ENCODE results near the gene MEX3C. TPM values are rescaled to one million over a fixed set of nuclear protein-coding genes. Genes with fewer than 3 reads are reported as not detected.

The MEX3C gene
- total and polyA plus RNA-seq, 2 donors (not counting 1 experiment from before 2014, with no cell fraction given) = 29.1 to 92.4 TPM

DNA sequence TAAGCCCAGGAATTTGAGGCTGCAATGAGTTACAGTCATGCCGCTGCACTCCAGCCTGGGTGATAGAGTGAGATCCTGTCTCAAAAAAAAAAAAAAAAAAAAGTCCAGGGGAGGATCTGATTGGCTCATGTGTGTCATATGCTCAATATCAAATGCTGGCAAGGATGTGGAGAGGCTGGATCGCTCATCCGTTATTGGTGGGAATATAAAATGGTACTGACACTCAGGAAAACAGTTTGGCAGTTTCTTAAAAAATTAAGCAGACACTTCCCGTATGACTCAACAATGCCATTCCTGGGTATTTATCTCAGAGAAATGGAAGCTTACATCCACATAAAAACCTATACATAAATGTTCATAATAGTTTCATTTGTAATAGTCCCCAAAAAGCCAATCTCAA, 68.9 kb downstream of the MEX3C start:
- Mint-ChIP-seq H3K4me3 (no peak overlapping the region), H3K27ac (no peak overlapping the region), H3K9me3 (ENCODE audit: insufficient read depth) (no peaks in the 10 kb centered on the region), H3K27me3 (no peaks in the 10 kb centered on the region), H3K4me1 (no peaks in the 10 kb centered on the region)
- no peak for DNase-seq
- Histone ChIP-seq H3K36me3 (replicated peaks in 1 of 2; ENCODE audit: control extremely low read depth in 1 of 2, control insufficient read depth in 1 of 2, extremely low read depth in 1 of 2, insufficient read depth in 2 of 2, low read length in 1 of 2) (no peaks in the 10 kb centered on the region), H3K9me3 (ENCODE audit: control extremely low read depth in 1 of 3, control insufficient read depth in 2 of 3, insufficient read depth in 1 of 3, low read length in 2 of 3) (no peaks in the 10 kb centered on the region), H2AFZ (ENCODE audit: insufficient read depth, low read depth, low read length, poor library complexity, severe bottlenecking) (no peak overlapping the region), H3K79me2 (ENCODE audit: control insufficient read depth, insufficient read depth, low read length) (no peaks in the 10 kb centered on the region), H3K4me1 (ENCODE audit: control insufficient read depth in 2 of 2, insufficient read depth in 2 of 2, low read length in 2 of 2) (no peaks in the 10 kb centered on the region), H3K27ac (ENCODE audit: low read length in 2 of 2) (no peak overlapping the region), H3K27me3 (replicated peaks in 1 of 4; ENCODE audit: control extremely low read depth in 1 of 4, control insufficient read depth in 3 of 4, insufficient read depth in 4 of 4, low read length in 3 of 4) (no peaks in the 10 kb centered on the region), H4K20me1 (ENCODE audit: control insufficient read depth, insufficient read depth, low read length, poor library complexity, severe bottlenecking) (no peaks in the 10 kb centered on the region), H3K4me2 (replicated peaks; ENCODE audit: low read depth, low read length, poor library complexity, severe bottlenecking) (no peak overlapping the region), H3K4me3 (ENCODE audit: control extremely low read depth in 1 of 5, extremely low read depth in 1 of 5, insufficient read depth in 1 of 5, low read depth in 2 of 5, low read length in 4 of 5) (no peak overlapping the region), H3K9ac (ENCODE audit: low read length) (no peak overlapping the region)
- TF ChIP-seq, protein P1, sequence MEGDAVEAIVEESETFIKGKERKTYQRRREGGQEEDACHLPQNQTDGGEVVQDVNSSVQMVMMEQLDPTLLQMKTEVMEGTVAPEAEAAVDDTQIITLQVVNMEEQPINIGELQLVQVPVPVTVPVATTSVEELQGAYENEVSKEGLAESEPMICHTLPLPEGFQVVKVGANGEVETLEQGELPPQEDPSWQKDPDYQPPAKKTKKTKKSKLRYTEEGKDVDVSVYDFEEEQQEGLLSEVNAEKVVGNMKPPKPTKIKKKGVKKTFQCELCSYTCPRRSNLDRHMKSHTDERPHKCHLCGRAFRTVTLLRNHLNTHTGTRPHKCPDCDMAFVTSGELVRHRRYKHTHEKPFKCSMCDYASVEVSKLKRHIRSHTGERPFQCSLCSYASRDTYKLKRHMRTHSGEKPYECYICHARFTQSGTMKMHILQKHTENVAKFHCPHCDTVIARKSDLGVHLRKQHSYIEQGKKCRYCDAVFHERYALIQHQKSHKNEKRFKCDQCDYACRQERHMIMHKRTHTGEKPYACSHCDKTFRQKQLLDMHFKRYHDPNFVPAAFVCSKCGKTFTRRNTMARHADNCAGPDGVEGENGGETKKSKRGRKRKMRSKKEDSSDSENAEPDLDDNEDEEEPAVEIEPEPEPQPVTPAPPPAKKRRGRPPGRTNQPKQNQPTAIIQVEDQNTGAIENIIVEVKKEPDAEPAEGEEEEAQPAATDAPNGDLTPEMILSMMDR (IDR thresholded peaks at IDR 0.05) = no peak
- no peak for TF ChIP-seq EZH2 (IDR thresholded peaks at IDR 0.05; ENCODE audit: borderline replicate concordance, insufficient read depth, low read depth, low read length, poor library complexity, severe bottlenecking)
- 96% methylated on average over 3 of the region's 4 CpGs for WGBS (ENCODE audit: insufficient coverage)
- ChIA-PET POLR2A (interaction anchor here (0.7 kb wide), 1 partner anchor 24 kb away, joined by 8 read pairs; no protein-coding TSS in a partner anchor), CTCF (no interaction called here)
- no peak for ATAC-seq (ENCODE audit: low read depth)
- intact Hi-C loops (cut with micrococcal nuclease) = no loop called here

DNA sequence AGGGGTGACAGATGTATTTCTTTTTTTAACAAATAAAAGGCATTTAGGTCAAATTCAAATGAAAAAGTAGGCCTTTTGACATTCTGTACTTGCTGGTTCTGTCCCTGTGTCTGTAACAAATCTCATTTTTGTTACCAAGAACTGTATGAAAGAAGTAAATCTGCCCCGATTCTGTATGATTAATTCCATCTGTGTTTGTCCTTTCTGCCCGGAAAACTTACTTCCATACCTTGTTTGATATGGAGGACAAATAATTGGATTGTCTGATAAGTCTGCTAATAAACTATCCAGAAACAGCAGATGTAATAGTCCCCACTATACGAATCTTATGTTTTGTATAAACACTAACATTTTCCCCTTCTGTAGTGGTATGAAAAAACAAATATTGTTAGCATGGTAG, 69.8 kb downstream of the MEX3C start:
- Histone ChIP-seq H3K36me3 (replicated peaks in 1 of 2; ENCODE audit: control extremely low read depth in 1 of 2, control insufficient read depth in 1 of 2, extremely low read depth in 1 of 2, insufficient read depth in 2 of 2, low read length in 1 of 2) (no peaks in the 10 kb centered on the region), H3K4me2 (replicated peaks; ENCODE audit: low read depth, low read length, poor library complexity, severe bottlenecking) (no peak overlapping the region), H3K27me3 (replicated peaks in 1 of 4; ENCODE audit: control extremely low read depth in 1 of 4, control insufficient read depth in 3 of 4, insufficient read depth in 4 of 4, low read length in 3 of 4) (no peaks in the 10 kb centered on the region), H3K9me3 (ENCODE audit: control extremely low read depth in 1 of 3, control insufficient read depth in 2 of 3, insufficient read depth in 1 of 3, low read length in 2 of 3) (no peaks in the 10 kb centered on the region), H3K27ac (ENCODE audit: low read length in 2 of 2) (no peak overlapping the region), H3K4me1 (ENCODE audit: control insufficient read depth in 2 of 2, insufficient read depth in 2 of 2, low read length in 2 of 2) (no peaks in the 10 kb centered on the region), H4K20me1 (ENCODE audit: control insufficient read depth, insufficient read depth, low read length, poor library complexity, severe bottlenecking) (no peaks in the 10 kb centered on the region), H3K9ac (ENCODE audit: low read length) (no peak overlapping the region), H3K4me3 (ENCODE audit: control extremely low read depth in 1 of 5, extremely low read depth in 1 of 5, insufficient read depth in 1 of 5, low read depth in 2 of 5, low read length in 4 of 5) (no peak overlapping the region), H2AFZ (ENCODE audit: insufficient read depth, low read depth, low read length, poor library complexity, severe bottlenecking) (no peak overlapping the region), H3K79me2 (ENCODE audit: control insufficient read depth, insufficient read depth, low read length) (no peaks in the 10 kb centered on the region)
- Mint-ChIP-seq H3K4me3 (no peak overlapping the region), H3K4me1 (no peaks in the 10 kb centered on the region), H3K27me3 (no peaks in the 10 kb centered on the region), H3K9me3 (ENCODE audit: insufficient read depth) (no peaks in the 10 kb centered on the region), H3K27ac (no peak overlapping the region)
- DNase-seq = no peak
- no peak for ATAC-seq (ENCODE audit: low read depth)
- intact Hi-C loops (cut with micrococcal nuclease) = no loop called here
- no CpG with 5 or more reads among the region's 3 CpGs for WGBS (ENCODE audit: insufficient coverage)
- ChIA-PET POLR2A (no interaction called here), CTCF (no interaction called here)
- no peak for TF ChIP-seq EZH2 (IDR thresholded peaks at IDR 0.05; ENCODE audit: borderline replicate concordance, insufficient read depth, low read depth, low read length, poor library complexity, severe bottlenecking)
- TF ChIP-seq, protein P1 (IDR thresholded peaks at IDR 0.05) = no peak
